HepG2 (cell line): ENCODE results near the gene EHD1. TPM values are rescaled to one million over a fixed set of nuclear protein-coding genes. Genes with fewer than 3 reads are reported as not detected.

Experiments
- FLYWCH1 ChIP-seq: sonication (generic); formaldehyde crosslinking; IDR thresholded peaks from 2 replicates; pipeline ENCODE4 v1.8.1; 2023; ENCODE audit warnings: mild to moderate bottlenecking, missing genetic modification reagents
- HNF1A ChIP-seq, 2 experiments: sonication (generic) in 1 of 2; formaldehyde crosslinking in 1 of 2; IDR thresholded peaks; 2 replicates each; pipeline versions ENCODE4 v1.4.0 to v1.6.1; 2016 to 2020; ENCODE audit warnings: borderline replicate concordance in 1 of 2, low read depth in 1 of 2, mild to moderate bottlenecking in 1 of 2, missing genetic modification reagents in 1 of 2
- HNRNPUL1 ChIP-seq: fragments of 200-400 bp; formaldehyde crosslinking; IDR thresholded peaks from 2 replicates; pipeline ENCODE4 v1.6.1; 2017; ENCODE audit warnings: low read depth, mild to moderate bottlenecking, low read length, moderate library complexity
- LRRFIP1 ChIP-seq: sonication (generic); formaldehyde crosslinking; conservative IDR thresholded peaks from 2 replicates; pipeline ENCODE4 v1.4.0; 2020; ENCODE audit warnings: missing genetic modification reagents
- PHF21A ChIP-seq: sonication (generic); formaldehyde crosslinking; IDR thresholded peaks from 2 replicates; pipeline ENCODE4 v1.5.0; 2020; ENCODE audit warnings: mild to moderate bottlenecking, missing genetic modification reagents
- RERE ChIP-seq: IDR thresholded peaks from 2 replicates; pipeline ENCODE4 v1.6.1; 2016; ENCODE audit warnings: low read depth, missing genetic modification reagents, missing compliant biosample characterization
- SMYD3 ChIP-seq: sonication (generic); formaldehyde crosslinking; IDR thresholded peaks from 2 replicates; pipeline ENCODE4 v1.8.1; 2023; ENCODE audit warnings: mild to moderate bottlenecking, missing genetic modification reagents
- TOE1 ChIP-seq: sonication (generic); formaldehyde crosslinking; IDR thresholded peaks from 2 replicates; pipeline ENCODE4 v1.4.0; 2020; ENCODE audit warnings: mild to moderate bottlenecking, missing genetic modification reagents
- YEATS2 ChIP-seq: sonication (generic); formaldehyde crosslinking; IDR thresholded peaks from 2 replicates; pipeline ENCODE4 v1.4.0; 2020; ENCODE audit warnings: missing genetic modification reagents, borderline replicate concordance
- ZBTB34 ChIP-seq: sonication (generic); formaldehyde crosslinking; IDR thresholded peaks from 2 replicates; pipeline ENCODE4 v1.8.0; 2022; ENCODE audit warnings: mild to moderate bottlenecking, missing genetic modification reagents
- ZFAT ChIP-seq: sonication (generic); formaldehyde crosslinking; conservative IDR thresholded peaks from 2 replicates; pipeline ENCODE4 v1.8.1; 2023; ENCODE audit warnings: missing genetic modification reagents, inconsistent platforms
- ZNF292 ChIP-seq: sonication (generic); formaldehyde crosslinking; IDR thresholded peaks from 2 replicates; pipeline ENCODE4 v1.8.1; 2022; ENCODE audit warnings: mild to moderate bottlenecking, low read depth, missing genetic modification reagents, borderline replicate concordance
- ZSCAN25 ChIP-seq: sonication (generic); formaldehyde crosslinking; IDR thresholded peaks from 2 replicates; pipeline ENCODE4 v1.8.0; 2022; ENCODE audit warnings: mild to moderate bottlenecking, missing genetic modification reagents
- ZSCAN9 ChIP-seq: IDR thresholded peaks from 2 replicates; pipeline ENCODE4 v1.6.1; 2016; ENCODE audit warnings: borderline replicate concordance
- polyA plus RNA-seq, 8 experiments: library from polyadenylated mRNA; depleted of rRNA in 3 of 8; stranded (reverse) in 7 of 8; unstranded in 1 of 8; fragments of >200 nt; fragmentation: Illumina TruSeq in 4 of 8; extraction: Trizol in 4 of 8; gene quantifications; 2 replicates each; pipeline versions ENCODE4 v1.2.1 to v1.2.3, GENCODE V29; 2011 to 2016; ENCODE audit warnings: low read depth in 4 of 8, missing spikeins in 1 of 8, mixed read lengths in 1 of 8; ENCODE audit not compliant: insufficient read depth in 1 of 8
- total RNA-seq, 5 experiments: library from RNA; depleted of rRNA; stranded (reverse); fragments of >200 nt; fragmentation: Illumina TruSeq; extraction: Trizol; gene quantifications; 2 replicates each; pipeline ENCODE4 v1.2.3, GENCODE V29; 2016; ENCODE audit warnings: low read depth in 1 of 5

The EHD1 gene
- total and polyA plus RNA-seq, 2 of the 13 experiments (the other 11 are each of a cell fraction or from before 2014, with no cell fraction given) = 23.6 to 26.6 TPM

- TF ChIP-seq ZSCAN9 (CRISPR knock-in tag) (no peak), TOE1 (CRISPR knock-in tag) (no peak), ZSCAN25 (peak; percentile 72), FLYWCH1 (no peak), YEATS2 (CRISPR knock-in tag) (no peak), ZBTB34 (CRISPR knock-in tag) (no peak), ZNF292 (no peak), LRRFIP1 (CRISPR knock-in tag) (no peak), HNF1A (IDR thresholded peaks at IDR 0.05; ENCODE audit: low read depth) (0 out of 2 replicates have a peak, but pooled peaks have one; percentile 6), HNF1A (CRISPR knock-in tag; IDR thresholded peaks at IDR 0.05; ENCODE audit: borderline replicate concordance) (no peak), HNRNPUL1 (no peak), RERE (no peak), SMYD3 (CRISPR knock-in tag) (no peak; the same call in 1 of the 2 replicates), PHF21A (CRISPR knock-in tag) (peak; percentile 81), ZFAT (CRISPR knock-in tag) (no peak)
Observed at GRCh38 chr11:64916775-64917662, 38.6 kb upstream of the EHD1 start, which contains the start of gene ATG2A (continued).
